SK-MEL-5 (cell line): ENCODE results near the gene PTGIR. TPM values are rescaled to one million over a fixed set of nuclear protein-coding genes. Genes with fewer than 3 reads are reported as not detected.

ENCODE experiments used
- DNase-seq: peaks from one replicate; pipeline ENCODE4 v3.0.0-alpha.2; 2016; ENCODE audit warnings: low read depth, low spot score
- in situ Hi-C: cut with HindIII; loops from 2 replicates; pipeline ENCODE4 v1.10.0; 2016; ENCODE audit warnings: low sequenced_read_pairs, high pct_unique_total_duplicates, low pct_unique_long_range_greater_than_20kb
- polyA plus RNA-seq, 2 experiments: library from polyadenylated mRNA; depleted of rRNA; stranded (reverse); fragments of >200 nt; gene quantifications; 2 replicates each; pipeline ENCODE4 v1.2.3, GENCODE V29; 2015
- total RNA-seq: library from RNA; depleted of rRNA; stranded (reverse); fragments of >200 nt; shearing (Covaris generic); gene quantifications from 2 replicates; pipeline ENCODE4 v1.2.3, GENCODE V29; 2014; rRNA removed

PTGIR gene
- not detected in 2 replicates for total RNA-seq
- 0.82 TPM in 1 of 2 replicates, not detected in the other for polyA plus RNA-seq (2015; cell fraction: cytosol; rRNA removed)
- polyA plus RNA-seq (2015; cell fraction: nucleus; rRNA removed): not detected in 2 replicates

GRCh38 chr19:46624958-46625661 is at the start of gene PTGIR:
Gene PTGIR, minus strand, starts transcription at chr19:46625089. Its CDS starts 864 bp downstream, at chr19:46624225.
- DNase-seq: no peak
- in situ Hi-C loops: no loop called here

GRCh38 chr19:46670813-46671212 is 45.9 kb upstream of the PTGIR start:
- DNase-seq: no peak
- in situ Hi-C loops: no loop called here

GRCh38 chr19:46668662-46669061 is 43.8 kb upstream of the PTGIR start:
- in situ Hi-C loops: no loop called here
- no peak for DNase-seq

GRCh38 chr19:46665072-46665471 is 40.2 kb upstream of the PTGIR start:
- in situ Hi-C loops: no loop called here

GRCh38 chr19:46661735-46662592 is 37.1 kb upstream of the PTGIR start:
- peak; percentile 90 for DNase-seq
- in situ Hi-C loops: no loop called here

More at GRCh38 chr19:46665072-46665471, 40.2 kb upstream of the PTGIR start:
- no peak for DNase-seq

GRCh38 chr19:46661020-46661731 is 36.3 kb upstream of the PTGIR start, which contains the start of gene DACT3:
Gene DACT3, minus strand, starts transcription at chr19:46661182. Its CDS starts 118 bp downstream, at chr19:46661064.
- in situ Hi-C loops: no loop called here
- peak; percentile 99 for DNase-seq

GRCh38 chr19:46660551-46661019 is 35.7 kb upstream of the PTGIR start:
- no peak for DNase-seq
- in situ Hi-C loops: no loop called here

- in situ Hi-C loops: no loop called here
- DNase-seq: no peak
Observed at GRCh38 chr19:46660008-46660517, 35.2 kb upstream of the PTGIR start.

- in situ Hi-C loops: no loop called here
- DNase-seq: no peak
Observed at GRCh38 chr19:46659151-46660007, 34.5 kb upstream of the PTGIR start.

GRCh38 chr19:46656541-46656940 is 31.7 kb upstream of the PTGIR start:
- no peak for DNase-seq
- in situ Hi-C loops: no loop called here

- peak; percentile 85 for DNase-seq
- in situ Hi-C loops: no loop called here
Observed at GRCh38 chr19:46654621-46655152, 29.8 kb upstream of the PTGIR start.

- no peak for DNase-seq
- in situ Hi-C loops: no loop called here
Observed at GRCh38 chr19:46650445-46650844, 25.6 kb upstream of the PTGIR start.

- no peak for DNase-seq
- in situ Hi-C loops: no loop called here
Observed at GRCh38 chr19:46648961-46649960, 24.4 kb upstream of the PTGIR start.

- DNase-seq: no peak
- in situ Hi-C loops: no loop called here
Observed at GRCh38 chr19:46648060-46648960, 23.4 kb upstream of the PTGIR start.
